DMS53 treated with DMSO at 0.1 percent for 48 hours (cell line): ENCODE results near the gene FERMT3.
A peak's percentile ranks its signal among the peaks of the same experiment; 100 is the strongest.

Experiments used
- DNase-seq: peaks from one replicate; lab custom pipeline; 2025; ENCODE audit not compliant: unreplicated experiment; lab: John Stamatoyannopoulos, UW

The FERMT3 gene

DNA sequence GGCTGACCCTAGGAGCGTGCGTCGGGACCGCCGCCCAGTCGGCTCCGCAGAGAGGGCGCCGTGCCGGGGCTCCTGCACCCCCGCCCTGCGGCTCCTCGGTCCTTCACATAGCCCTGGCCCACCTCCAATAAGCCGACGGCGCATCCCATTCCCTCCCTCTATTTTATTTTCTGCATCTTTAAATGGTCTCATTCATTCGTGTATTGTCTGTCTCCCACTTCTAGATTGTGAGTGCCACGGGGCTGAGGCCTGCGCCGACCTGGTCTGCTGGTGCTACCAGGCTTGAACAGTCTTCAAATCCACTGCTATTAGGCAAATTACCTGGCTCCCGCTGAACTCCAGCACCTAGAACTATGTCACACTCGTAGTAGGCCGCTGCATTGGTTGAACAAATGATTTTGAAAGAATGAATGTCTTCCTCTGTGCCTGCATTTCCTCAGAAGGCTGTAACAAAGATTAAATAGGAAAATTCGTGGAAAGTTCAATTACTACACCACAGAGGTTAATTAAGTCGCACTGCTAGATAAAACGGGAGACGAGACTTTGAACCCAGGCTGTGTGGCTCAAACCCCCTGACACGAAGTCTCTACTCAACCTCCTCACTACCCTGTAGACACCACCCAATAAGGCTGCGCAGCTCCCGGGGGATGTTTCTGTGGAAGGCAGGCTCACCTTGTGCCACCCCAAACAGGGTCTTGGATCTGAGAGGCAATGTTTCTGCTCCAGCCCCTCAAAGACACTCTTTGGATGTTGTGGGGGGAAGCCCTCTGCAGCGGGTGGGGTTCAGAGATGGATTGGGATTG lies 41.4 kb downstream of the FERMT3 start:
- no peak for DNase-seq

DNA sequence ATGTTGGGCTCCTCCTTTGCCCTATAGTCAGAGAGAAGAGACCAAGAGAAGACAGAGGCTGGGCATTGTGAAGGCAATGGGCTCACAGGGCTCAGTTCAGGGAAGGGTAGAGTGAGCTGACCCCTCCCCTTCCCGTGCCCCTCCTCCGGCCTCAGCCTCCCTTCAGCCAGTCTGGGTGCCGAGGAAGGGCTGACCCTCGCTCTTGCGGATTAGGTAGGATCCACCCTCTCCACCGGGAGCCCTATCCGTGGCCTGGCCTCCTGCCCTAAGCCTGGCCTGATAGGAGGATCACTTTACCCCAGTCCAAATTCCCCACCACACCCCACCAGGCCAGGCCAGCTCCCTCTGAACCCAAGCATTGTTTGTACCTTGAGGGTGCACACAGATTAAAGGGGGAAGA lies 42.1 kb downstream of the FERMT3 start:
- DNase-seq: no peak

DNA sequence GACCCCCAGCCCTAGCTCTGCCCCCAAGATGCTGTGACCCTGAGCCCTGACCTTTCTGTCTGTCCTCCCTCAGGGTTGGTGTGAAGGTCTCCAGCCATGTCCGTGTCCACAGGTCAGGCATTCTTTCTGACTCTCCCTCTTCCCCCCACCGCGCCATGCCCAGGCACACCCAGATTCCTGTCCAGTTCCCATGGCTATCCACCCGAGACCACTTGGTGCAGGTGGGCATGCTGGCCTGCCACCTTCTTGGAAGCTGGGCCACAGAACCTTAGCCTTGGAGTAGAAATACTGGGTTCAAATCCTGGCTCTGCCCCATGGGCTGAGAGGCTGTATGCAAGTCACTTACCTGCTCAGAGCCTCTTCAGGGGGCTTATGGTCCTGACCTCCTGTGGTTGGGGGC lies 42.5 kb downstream of the FERMT3 start:
- no peak for DNase-seq

DNA sequence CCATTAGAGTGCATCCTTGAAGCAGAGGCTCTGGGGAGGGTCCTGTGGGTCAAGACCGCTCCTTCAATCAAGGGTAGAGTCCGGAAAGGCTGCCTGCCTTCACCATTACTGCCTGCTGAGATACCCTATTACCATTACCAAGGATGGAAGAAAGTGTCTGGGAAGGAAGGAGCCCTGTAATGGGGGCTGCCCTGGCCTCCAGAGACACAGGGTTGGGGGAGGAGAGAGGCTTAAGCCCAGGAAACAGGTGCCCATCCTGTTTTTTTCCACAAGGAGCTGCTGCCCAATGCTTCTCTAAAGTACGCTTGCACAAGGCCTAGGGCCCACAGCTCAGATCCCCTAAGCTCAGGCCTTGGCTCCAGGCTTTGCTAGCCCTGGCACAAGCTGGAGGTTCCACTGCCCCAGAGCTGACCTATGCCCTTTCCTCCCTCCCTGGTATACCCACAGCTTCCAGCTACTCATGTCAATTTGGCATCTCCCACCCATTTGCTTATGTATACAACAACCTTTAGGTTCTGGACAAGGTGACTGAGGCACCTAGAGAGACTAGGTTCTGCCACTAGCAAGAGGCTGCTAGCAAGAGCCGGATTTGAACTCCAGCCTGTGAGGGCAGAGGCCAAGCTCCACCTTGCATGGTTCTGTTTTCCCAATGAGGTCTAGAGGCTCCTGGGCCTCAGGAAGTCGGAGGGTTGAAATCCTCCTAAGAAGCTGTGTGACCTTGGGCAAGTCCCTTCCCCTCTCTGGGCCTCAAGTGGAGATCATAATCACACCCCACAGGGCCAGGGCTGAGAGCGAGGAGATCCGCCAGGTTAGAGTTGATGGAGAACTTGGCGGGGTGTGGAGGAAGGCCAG lies 43.3 kb downstream of the FERMT3 start:
- no peak for DNase-seq

DNA sequence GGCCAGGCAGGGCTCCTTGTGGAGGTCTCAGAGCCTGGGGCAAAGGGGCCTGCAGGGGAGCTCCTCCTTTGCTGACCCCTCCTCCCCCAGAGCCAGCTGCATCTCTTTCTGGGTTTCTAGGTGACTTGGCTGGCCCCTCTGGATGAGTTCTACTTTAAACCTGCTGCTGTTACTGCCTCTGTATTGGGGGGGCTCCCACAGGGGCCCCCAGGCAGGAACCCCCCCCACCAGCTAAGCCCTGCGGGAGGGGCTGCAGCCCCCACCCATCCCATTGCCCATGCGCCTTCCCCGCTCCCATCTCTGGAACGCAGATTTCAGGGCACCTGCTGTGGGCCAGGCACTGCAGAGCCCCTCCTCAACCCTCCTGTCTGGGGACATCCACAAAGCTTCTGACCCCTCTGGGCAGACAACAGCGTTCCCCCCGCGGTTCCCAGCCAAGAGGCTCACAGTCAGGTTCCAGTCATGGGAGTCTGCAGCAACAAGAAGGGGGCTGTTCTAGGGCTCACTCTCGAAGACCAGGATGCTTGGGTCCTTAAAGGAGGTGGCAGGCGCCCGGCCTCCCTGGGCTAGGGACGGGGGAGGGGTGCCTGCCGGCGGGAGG lies 44.0 kb downstream of the FERMT3 start:
- no peak for DNase-seq

GRCh38 chr11:64251016-64251752 lies 44.7 kb downstream of the FERMT3 start, which contains the start of gene PLCB3:
PLCB3 (plus strand) TSS chr11:64251530; CDS start chr11:64251650, 120 bp downstream.
- DNase-seq: no peak

- DNase-seq: no peak
Measured at GRCh38 chr11:64251753-64252002, 45.2 kb downstream of the FERMT3 start.

DNA sequence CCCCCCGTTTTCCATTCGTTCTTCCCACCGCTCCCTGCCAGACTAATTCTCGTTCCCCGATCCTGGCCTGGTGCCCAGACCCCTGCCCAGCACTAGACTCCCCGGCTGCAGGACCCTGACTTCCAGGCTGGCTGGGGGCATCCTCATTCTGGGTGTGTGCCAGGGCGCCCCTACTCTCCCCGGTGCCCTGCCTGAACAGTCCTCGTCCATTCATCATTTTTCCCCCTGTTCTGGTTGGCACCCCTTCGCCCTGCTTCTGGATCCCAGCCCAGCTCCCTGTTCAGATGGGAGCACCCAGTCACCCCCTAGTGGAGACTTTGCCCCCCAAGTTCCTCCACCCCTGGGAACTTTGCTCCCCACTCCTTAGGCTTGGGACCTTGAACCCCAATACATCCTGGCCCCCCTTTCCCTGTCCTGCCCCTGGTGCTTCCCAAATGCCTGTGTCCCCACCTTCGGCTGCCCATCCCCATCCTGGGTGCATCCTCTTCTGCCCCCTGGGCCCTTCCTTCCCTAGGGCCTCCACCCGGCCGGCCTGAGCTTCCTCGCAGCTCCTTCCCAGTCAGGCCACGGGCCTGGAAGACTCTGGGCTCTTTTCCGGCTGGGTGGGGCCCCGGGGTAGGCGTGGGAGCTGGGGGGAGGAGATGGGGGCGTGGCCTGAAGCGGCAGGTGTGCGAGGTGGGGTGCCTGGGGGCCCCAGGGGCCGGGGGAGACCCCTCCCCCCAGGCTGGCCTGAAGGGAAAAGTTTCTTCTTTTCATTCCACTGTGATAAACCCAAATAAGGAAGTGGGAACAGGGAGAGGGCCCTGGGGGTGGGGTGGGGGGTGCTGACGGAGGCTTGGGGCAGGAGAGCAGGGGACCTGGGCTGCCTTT lies 45.7 kb downstream of the FERMT3 start:
- DNase-seq: peak; percentile 14

DNA sequence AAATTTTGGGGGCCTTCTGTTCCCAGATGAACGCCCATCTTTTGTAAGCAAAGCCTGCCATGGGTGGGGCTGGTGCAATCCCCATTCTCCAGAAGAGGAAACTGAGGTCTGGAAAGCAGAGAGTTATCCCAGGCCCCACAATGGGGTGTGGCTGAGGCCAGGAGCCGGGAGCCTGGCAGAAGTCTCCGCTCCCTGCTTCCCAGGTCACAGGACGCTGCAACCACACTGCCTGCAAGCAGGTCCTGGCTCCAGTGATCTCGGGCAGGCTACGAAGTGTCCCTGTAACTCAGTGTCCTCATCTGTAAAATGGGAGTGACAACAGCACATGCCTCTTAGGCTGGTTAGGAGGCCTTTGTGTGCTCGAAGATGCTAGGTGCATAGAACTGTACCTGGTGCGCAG lies 46.5 kb downstream of the FERMT3 start:
- no peak for DNase-seq

- DNase-seq: no peak
Measured at GRCh38 chr11:64253481-64253880, 47.0 kb downstream of the FERMT3 start.

GRCh38 chr11:64254326-64254725 lies 47.8 kb downstream of the FERMT3 start:
- DNase-seq: no peak

- no peak for DNase-seq
Measured at GRCh38 chr11:64255135-64256128, 48.9 kb downstream of the FERMT3 start.

GRCh38 chr11:64256300-64256699 lies 49.8 kb downstream of the FERMT3 start:
- DNase-seq: no peak

- DNase-seq: no peak
Measured at GRCh38 chr11:64258356-64258755, 51.8 kb downstream of the FERMT3 start.

DNA sequence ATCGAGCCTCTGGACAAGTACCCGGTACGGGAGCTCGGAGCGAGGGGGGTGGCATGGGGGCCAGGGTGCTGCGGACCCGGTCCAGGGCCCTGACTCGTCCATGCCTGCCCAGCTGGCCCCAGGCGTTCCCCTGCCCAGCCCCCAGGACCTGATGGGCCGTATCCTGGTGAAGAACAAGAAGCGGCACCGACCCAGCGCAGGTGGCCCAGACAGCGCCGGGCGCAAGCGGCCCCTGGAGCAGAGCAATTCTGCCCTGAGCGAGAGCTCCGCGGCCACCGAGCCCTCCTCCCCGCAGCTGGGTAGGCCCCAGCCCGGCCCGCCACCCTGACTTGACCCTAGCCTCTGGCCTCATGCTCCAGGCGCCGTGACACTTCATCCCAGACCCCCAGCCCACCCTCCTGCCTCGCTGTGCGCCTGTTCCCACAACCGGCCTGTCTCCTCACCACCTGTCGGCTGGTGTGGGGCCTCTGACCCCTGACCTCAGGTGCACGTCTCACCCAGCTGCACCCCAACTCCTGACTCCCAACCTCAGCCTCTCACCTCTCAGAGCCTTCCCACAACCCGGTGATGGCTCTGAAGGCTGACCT lies 52.5 kb downstream of the FERMT3 start:
- DNase-seq: no peak

DNA sequence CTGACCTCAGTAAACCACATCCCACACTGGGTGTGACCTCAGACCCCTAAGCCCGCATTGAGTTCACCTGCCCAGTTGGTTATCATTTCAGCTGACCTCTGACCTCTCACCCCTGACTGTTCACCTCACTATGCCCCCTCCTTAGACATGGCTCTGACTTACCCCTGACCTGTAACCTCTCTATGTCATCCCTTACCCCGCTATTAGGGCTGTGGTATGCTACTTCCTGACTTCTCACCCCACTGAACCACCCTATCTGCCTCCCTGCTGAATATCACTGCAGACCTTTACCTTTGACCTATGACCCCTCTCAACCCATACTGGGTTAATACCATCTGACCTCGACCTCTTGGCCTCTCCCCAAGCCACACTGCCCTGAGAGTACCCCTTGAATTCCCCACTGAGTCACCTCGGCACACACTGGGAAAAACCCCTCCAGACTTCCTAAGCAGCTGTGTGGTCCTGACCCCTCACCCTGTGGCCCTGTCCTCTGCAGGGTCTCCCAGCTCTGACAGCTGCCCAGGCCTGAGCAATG lies 53.1 kb downstream of the FERMT3 start:
- DNase-seq: no peak

GRCh38 chr11:64260147-64260708 lies 53.7 kb downstream of the FERMT3 start:
- no peak for DNase-seq

- no peak for DNase-seq
Measured at GRCh38 chr11:64261556-64262080, 55.1 kb downstream of the FERMT3 start.
